GM19238 (cell line): ENCODE data around the gene ITGA7.
"Not testable (repeated sequence)": the region's sequence is repeated elsewhere in the genome, so short reads cannot be mapped to it uniquely, and the experiment has no call there.

ENCODE experiments used
- DNase-seq: peaks from one replicate; pipeline ENCODE4 v3.0.0; 2011; ENCODE audit warnings: low spot score; ENCODE audit not compliant: insufficient read length

The ITGA7 gene

DNA sequence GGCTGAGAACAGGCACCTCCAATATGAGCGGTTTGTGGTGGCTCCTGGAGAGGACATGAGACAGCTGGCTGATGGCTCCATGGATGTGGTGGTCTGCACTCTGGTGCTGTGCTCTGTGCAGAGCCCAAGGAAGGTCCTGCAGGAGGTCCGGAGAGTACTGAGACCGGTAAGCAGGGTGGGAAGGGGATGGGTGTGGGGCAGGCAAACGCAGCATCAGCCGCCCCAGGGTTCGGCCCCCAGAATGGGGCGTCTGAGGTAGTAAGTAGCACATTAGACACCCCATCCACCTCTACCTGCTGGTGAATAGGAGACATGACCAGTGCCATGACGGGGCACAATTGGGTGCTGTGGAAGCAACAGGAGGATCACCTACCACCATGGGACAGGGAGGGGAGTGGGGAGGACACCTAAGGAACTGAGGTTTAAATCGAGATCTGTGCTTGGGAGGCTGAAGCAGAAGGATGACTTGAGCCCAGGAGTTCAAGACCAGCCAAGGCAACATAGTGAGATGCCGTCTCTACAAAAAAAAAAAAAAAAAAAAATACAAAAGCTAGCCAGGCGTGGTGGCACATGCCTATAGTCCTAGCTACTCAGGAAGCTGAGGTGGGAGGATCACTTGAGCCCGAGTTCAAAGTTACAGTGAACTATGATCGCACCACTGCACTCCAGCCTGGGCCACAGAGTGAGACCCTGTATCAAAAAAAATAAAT is 25.5 kb downstream of the ITGA7 start:
- DNase-seq, result no peak

DNA sequence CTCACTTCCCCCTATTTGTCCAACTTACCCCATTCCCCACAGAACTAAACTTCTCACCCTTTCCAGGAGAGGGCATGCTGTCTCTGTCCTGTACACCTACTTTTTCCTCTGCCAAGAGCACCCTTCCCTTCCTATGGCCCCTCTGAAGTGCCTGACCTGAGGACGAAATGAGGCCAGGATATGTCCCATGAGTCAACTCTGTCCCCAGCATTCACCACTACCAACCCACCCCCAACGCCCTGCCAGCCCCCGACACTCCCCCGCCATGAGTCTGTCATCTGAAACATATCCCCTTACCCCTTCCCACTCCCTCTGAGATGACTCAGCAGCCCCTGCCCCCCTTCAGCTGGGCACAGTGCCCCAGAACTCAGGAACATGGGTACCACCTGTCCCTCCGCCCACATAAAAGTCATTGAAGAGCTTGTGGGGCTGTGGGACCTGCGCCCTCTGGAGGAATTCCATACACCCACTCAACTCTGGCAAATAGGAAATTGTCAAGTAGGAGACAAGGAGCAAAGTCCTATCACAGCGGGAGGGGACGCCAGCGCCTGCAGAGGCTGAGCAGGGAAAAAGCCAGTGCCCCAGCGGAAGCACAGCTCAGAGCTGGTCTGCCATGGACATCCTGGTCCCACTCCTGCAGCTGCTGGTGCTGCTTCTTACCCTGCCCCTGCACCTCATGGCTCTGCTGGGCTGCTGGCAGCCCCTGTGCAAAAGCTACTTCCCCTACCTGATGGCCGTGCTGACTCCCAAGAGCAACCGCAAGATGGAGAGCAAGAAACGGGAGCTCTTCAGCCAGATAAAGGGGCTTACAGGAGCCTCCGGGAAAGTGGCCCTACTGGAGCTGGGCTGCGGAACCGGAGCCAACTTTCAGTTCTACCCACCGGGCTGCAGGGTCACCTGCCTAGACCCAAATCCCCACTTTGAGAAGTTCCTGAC is 26.3 kb downstream of the ITGA7 start:
- DNase-seq, result no peak

DNA sequence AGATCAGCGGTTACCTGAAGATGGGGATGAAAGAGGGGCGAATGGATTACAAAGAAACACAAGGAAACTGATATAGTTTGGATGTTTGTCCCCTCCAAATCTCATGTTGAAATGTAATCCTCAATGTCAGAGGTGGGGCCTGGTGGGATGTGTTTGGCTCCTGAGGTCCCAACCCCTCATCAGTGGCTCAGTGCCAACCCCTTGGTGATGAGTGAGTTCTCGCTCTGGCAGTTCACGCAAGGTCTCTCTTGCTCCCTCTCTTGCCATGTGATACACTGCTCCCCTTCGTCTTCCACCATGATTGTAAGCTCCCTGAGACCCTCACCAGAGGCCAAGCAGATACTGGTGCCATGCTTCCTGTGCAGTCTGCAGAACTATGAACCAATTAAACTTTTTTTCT is 28.0 kb downstream of the ITGA7 start:
- DNase-seq, result no peak

DNA sequence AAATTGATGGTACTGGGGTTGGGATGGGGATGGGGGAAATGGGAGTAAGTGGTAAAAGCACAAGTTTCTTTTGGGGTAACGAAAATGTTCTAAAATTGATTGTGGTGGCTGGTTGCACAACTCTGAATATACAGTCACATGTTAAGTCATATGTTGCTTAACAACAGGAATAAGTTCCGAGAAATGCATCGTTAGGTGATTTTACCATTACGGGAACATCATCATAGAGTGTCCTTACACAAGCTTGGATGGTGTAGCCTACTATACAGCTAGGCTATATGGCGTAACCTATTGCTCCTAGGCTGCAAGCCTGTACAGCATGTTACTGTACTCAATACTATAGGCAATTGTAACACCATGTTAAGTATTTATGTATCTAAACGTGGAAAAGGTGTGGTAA is 31.0 kb downstream of the ITGA7 start:
- DNase-seq, result no peak

DNA sequence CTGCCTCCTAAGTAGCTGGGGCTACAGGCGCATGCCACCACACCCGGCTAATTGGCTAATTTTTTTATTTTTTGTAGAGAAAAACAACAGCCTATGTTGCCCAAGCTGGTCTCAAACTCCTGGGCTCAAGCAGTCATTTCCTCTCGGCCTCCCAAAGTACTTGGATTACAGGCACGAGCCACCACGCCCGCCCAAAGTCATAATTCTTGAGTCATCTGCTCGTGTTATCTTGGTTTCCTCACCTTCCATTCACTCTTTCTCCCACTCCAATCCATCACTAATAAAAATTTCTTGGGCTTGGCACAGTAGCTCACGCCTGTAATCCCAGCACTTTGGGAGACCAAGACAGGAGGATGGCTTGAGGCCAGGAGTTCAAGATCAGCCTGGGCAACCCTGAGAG is 32.0 kb downstream of the ITGA7 start:
- no peak for DNase-seq

DNA sequence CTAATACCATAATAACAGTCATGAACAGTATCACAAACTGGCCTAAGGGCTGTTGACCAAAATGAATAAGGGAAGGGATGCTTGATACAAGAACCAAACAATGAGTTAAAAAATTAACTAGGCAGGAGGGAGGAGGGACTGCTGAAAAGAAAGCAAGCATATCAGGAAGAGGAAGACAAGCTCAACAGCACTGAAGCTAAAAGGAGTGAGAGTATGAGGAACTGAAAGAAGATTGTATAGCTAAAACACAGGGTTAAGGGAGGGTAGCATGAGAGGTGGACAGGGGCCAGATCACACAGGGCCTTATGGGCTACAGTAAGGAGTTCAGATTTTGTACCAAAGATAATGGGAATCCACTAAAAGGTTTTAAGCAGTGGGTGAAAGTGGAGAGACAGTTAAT is 34.1 kb downstream of the ITGA7 start:
- peak; percentile 37 for DNase-seq

DNA sequence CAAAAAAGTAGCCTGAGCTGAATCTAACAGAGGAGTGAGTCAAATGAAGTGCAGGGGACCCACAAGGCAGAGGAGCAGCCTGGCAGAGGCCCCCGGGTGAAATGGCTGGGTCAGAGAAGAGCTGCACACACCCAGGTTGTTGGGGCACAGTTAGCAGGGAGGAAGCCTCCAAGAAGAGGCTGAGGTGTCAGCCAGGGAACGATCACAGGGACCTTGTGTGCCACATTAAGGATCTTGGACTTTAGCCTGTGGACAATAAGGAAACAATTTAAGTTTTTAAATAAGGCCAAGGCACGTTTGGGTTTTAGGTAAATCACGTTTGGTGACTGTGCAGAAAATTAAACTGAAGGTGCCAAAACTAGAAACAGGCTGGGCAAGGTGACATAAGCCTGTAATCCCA is 36.0 kb downstream of the ITGA7 start:
- DNase-seq, result no peak

DNA sequence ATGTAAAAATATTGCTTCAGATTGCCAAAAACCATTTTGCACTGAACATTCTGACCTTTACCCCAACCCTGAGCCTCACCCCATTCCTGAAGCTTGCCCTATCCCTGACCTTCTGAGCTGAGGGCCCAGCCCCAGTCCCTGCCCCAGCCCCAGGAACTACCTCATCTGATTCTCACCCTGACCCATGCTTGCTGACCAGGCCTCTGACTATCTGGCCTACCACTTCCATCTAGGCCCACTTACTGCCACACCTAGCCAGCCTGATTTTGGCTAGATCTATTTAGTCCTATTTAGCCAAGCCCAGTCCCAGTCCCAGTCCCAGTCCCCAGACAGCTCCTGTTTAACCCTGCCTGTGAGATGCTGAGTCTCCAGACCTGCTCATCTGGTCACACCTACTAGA is 37.4 kb downstream of the ITGA7 start:
- no peak for DNase-seq

DNA sequence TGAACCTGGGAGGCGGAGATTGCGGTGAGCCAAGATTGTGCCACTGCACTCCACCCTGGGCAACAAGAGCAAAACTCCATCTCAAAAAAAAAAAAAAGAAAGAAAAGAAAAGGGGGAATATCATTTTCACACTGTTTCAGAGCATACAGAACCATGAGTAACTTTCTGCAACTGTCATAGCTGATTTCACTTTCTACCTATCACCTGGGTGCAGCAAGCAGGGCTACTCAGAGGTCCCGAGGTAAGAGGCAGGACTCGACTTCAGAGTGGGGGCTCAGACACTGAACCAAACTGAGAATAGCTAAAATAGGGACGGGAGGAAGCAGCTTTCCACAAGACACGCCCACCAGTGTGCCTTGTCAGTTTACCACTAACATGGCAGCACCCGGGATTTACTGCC is 41.2 kb downstream of the ITGA7 start:
- DNase-seq, result no peak

DNA sequence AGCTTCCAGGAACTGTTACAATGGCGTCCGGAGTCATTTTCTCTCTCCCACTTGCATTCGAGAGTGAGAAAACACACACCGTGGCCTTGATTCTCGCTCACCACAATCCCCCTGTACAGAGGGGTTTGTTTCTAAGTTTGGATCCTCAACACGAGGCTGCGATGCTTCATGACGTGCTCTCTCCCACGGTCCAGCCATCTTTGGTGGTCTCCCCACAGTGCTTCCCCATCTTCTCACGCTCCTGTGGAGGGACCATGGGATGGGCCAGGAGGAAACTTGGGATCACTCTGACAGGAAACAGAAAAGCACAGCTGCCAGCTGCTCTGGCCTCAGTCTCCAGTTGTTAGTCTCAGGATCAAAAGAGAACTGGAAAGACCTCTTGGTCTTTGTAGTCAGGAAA is 42.9 kb downstream of the ITGA7 start:
- no peak for DNase-seq

DNA sequence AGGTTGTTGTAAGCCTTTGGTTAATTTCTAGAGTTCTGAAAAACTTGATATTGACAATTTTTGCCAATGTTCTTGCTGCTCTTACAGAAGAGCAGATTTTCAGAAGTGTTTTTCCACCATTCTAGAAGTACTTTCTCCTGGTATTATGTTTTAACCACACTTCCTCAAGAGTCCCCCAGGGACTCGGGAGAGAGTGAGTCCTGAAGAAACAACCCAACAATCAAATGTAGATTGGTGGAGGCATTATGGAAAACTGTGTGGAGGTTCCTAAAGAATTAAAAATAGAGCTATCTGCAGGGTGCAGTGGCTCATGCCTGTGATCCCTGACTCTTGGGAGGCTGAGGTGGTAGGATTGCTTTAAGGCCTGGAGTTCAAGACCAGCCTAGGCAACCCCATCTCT is 44.3 kb downstream of the ITGA7 start:
- no peak for DNase-seq

DNA sequence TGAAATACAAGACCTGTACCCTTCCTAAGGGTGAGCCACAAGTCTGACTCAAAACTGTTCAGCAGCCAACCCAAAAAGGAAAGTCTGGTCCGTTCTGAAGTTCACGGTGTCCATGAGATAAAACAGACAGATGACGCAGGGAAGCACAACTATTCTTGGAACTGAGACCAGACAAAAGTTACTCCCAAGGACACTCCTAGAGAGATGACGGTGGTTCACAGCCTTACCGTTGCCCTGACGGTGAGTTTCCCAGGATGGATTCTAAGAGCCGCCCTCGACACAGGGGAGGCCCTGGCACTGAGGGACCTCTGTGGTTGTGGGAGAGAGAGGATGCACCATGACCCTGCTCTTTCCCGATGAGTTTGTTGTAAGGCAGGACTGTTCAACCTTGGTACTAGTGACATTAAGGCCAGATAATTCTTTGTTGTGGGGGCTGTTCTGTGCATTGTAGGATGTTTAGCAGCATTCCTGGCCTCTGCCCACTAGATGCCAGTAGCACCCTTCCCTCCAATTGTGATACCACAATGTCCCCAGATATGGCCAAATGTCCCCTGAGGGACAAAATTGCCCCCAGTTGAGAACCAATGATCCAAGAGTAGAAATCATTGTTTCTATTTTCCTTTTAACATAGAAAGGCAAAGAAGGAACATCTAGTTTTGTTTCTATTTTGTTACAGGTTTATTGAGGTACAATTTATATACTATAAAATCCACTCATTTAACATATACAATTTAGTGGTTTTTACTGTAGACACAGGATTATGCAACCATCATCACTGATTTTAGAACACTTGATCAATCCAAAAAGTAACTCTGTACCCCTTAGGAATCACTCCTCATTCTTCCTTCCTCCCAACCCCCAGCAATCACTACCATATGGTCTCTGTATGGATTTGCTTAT is 48.0 kb downstream of the ITGA7 start:
- DNase-seq, result no peak

DNA sequence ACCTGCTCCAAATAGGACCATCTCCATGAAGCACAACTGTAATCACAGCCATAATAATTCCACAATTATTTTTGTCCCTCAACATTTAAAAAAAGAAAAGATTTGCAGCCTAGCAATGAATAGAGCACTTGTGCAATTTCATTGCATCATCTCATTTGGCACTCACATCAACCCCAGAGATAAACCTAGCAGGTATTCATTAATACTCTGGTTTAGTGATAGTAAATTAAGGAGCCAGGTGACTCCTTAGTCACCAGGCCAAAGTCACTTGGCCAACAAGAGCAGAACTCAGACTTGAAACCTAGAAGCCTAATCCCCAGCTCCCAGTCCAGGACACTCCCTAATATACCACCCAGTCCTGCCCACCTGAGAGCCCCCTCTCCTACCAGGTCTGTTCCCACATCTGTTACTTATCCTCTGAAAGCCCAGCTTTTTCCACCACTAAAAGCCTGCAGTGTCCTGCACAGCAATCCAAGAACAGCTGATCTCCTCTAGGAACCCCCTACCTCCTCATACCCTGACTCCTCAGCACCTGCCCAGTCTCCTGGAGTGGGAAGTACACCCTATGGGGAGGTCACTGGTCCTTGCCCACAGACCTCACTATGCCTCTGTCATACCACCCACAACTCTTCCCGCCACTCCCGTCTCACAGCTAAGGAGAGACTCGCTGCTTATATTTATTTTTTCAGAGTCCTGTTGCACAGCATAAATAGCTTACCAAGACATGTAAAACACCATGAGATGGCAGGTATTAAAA is 48.9 kb downstream of the ITGA7 start:
- no peak for DNase-seq

DNA sequence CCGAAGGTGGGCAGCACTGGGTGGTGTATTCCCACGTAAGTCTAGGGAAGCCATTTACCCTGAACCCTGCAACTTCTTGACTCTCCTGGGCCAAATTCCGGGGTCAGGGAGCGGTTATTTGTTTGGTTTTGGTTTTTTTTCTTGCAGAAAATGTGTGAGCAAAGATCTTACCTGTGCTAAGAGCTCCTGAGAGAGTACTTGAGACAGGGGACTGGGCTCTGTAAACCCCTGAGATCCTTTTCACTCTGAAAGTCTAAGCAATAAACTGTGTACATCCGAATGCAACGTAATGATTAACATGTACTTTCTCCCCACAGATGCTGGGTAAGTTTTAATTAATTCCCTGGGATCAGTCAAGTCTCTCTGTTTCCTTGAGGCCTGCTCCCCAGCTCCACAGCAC is 49.5 kb downstream of the ITGA7 start:
- DNase-seq, result no peak

DNA sequence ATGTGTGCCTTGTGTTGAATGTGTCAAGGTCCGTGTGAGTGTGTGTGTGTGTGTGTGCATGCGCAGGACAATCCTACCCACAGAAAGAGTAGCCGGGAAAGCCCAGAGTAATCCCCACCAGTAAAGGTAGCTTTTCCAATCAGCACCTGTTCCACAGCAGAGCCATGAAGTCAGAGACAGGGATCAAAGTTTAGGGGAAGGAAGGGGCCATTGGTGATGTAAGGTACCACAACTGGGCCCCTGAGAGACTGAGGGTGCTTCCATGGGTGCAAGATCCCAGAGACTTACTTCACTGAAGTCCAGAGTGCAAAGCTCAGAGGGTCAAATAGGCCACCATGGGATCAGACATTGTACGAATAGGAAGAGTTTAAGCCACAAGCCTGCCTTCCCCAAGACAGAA is 50.5 kb downstream of the ITGA7 start:
- no peak for DNase-seq

DNA sequence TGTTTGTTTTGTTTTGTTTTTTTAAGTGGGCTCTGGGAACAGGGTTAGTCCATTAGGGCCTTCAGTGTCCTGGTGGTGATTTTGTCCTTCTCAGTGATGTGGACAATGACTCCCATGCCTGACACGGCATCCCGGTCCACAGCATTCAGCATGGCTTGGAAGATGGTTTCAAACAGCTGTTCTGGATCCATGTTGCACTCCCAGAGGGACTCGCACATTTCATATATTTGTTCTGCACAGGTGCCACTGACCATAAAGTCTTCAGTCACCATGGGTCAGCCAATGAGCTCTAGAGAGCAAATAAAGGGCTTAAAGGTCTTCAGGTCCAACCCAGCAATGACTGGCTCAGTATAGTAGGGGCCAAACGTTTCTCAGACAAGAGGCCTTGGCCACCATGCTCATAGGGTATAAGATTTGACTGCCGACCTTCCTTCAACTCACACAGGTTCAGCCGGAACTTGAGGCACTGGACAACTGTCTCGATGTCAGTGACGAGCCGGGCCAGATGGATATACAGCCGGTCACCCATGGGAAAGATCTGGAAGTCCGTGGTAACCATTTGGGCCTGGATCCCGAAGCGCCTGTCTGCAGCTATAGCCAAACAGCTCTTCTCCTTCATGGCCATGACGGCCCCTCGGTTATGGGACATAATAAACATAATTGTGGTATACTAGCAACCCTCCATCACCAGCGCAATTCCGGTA is 53.0 kb downstream of the ITGA7 start:
- no peak for DNase-seq

DNA sequence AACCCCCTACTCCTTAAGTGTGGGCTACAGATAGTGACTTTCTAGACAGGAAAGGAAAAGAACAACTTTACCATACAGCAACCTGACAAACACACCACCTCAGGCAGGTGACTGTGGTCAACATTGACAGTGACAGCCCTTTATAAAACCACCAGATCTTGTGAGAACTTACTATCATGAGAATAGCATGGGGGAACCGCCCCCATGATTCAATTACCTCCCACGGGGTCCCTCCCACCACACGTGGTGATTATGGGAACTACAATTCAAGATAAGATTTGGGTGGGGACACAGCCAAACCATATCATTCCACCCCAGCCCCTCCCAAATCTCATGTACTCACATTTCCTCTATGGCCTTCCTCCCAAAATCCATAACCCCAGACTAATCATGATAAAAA is 54.7 kb downstream of the ITGA7 start:
- DNase-seq, result no peak

DNA sequence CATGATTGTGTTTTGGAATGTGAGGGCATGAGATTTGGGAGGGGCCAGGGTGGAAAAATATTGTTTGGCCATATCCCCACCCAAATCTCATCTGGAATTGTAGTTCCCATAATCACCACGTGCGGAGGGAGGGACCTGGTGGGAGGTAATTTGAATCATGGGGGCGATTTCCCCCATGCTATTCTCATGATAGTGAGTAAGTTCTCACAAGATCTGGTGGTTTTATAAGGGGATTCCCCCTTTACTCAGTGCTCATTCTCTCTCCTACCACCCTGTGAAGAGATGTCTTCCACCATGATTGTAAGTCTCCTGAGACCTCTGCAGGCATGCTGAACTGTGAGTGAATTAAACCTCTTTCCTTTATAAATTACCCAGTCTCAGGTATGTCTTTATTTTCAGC is 55.4 kb downstream of the ITGA7 start:
- no peak for DNase-seq

DNA sequence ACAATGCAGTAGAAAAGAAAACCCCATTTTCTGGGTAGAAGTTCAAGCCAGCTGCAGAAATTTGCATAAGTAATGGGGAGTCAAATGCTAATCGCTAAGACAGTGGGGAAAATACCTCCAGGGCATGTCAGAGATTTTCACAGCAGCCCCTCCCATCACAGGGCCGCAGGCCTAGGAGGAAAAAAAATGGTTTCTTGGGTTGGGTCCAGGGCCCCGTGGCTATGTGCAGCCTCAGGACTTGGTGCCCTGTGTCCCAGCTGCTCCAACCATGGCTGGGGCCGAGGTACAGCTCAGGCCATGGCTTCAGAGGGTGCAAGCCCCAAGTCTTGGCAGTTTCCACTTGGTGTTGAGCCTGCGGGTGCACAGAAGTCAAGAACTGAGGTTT is 56.4 kb downstream of the ITGA7 start:
- DNase-seq, result no peak

DNA sequence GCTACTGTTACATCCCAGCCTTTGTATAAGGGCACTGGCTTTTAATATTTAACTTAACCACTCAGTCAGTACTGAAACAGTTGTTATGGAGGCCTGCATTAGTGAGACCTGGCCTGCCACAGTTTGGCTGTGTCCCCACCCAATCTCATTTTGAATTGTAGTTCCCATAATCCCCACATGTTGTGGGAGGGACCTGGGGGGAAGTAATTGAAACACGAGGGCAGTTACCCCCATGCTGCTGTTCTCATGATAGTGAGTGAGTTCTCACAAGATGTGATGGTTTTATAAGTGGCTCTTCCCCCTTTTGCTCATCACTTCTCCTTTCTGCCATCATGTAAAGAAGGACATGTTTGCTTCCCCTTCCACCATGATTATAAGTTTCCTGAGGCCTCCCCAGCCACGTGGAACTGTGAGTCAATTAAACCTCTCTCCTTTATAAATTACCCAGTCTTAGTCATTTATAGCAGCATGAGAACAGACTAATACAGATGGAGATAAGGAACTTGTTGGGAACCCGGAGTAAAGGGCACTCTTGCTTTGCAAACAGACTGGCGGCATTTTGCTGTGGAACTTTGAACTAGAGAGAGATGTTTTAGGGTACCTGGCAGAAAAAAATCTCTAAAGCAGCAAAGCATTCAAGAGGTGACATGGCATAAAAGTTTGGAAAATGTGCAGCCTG is 56.9 kb downstream of the ITGA7 start:
- DNase-seq, result not testable (repeated sequence)
